Measurements from ENCODE around the gene WNT1.

- no peak for TF ChIP-seq REST (IDR thresholded peaks at IDR 0.05; ENCODE audit: low read depth)
- TF ChIP-seq NFIC (IDR thresholded peaks at IDR 0.05), result no peak
- TF ChIP-seq TAF1 (IDR thresholded peaks at IDR 0.05; ENCODE audit: low read depth), result no peak
- no peak; the same call in 1 of the 2 replicates for TF ChIP-seq RAD21 (IDR thresholded peaks at IDR 0.05; ENCODE audit: low read depth)
- no peak for TF ChIP-seq MAX (IDR thresholded peaks at IDR 0.05)
- no peak for TF ChIP-seq TEAD4 (IDR thresholded peaks at IDR 0.05)
- TF ChIP-seq TCF12 (IDR thresholded peaks at IDR 0.05; ENCODE audit: low read depth), result no peak
- TF ChIP-seq EP300 (IDR thresholded peaks at IDR 0.05; ENCODE audit: borderline replicate concordance), result no peak
- TF ChIP-seq FOXM1 (IDR thresholded peaks at IDR 0.05; ENCODE audit: borderline replicate concordance, low read depth), result no peak
- no peak for TF ChIP-seq CEBPB (IDR thresholded peaks at IDR 0.05)
- TF ChIP-seq YY1 (IDR thresholded peaks at IDR 0.05; ENCODE audit: low read depth), result no peak
These were observed 4.0 kb upstream of the WNT1 start for GRCh38 chr12:48973941-48974673.
